IMR-90 (cell line): ENCODE measurements around the gene MGST2. TPM values are rescaled to one million over a fixed set of nuclear protein-coding genes. Genes with fewer than 3 reads are reported as not detected.
A peak's percentile ranks its signal among the peaks of the same experiment; 100 is the strongest.

Experiments
- ATAC-seq: fragments of 200-7000 bp; cut with Tn5 transposase; 2 replicates; pipeline ENCODE4 v1.9.1; 2020; ENCODE audit warnings: low read depth, mild to moderate bottlenecking, moderate library complexity
- BruUV-seq: library from RNA; stranded (reverse); fragments of 400-500 nt; replicated peaks from 2 replicates; lab custom pipeline; 2021; lab: Mats Ljungman, UMichigan
- CTCF ChIA-PET: fragments of 300-600 bp; formaldehyde crosslinking; extraction: SDS; loops from one replicate; lab custom pipeline; 2021; ENCODE audit warnings: antibody characterized with exemption; lab: Yijun Ruan, JAX
- POLR2A ChIA-PET: fragments of 300-600 bp; sonication (Branson Sonifier 250); formaldehyde crosslinking; loops from one replicate; lab custom pipeline; 2022; ENCODE audit warnings: antibody characterized with exemption; ENCODE audit not compliant: unreplicated experiment; lab: Charles Lee
- DNase-seq: peaks from one replicate; pipeline ENCODE4 v3.0.0; 2013
- H2AFZ ChIP-seq: replicated peaks from 2 replicates; pipeline ENCODE3; 2013; ENCODE audit warnings: low read length, mild to moderate bottlenecking; ENCODE audit not compliant: poor library complexity
- H2AK5ac ChIP-seq: 2 replicates; pipeline ENCODE4 v1.6.1; 2013; ENCODE audit warnings: low read depth, low read length, inconsistent platforms
- H2AK9ac ChIP-seq: replicated peaks from 2 replicates; pipeline ENCODE3; 2013; ENCODE audit warnings: mild to moderate bottlenecking, low read depth, low read length, moderate library complexity; ENCODE audit not compliant: poor library complexity
- H2BK120ac ChIP-seq: 2 replicates; pipeline ENCODE4 v1.6.1; 2013; ENCODE audit warnings: low read depth, low read length, inconsistent platforms
- H2BK15ac ChIP-seq: 3 replicates; pipeline ENCODE4 v1.6.1; 2013; ENCODE audit warnings: low read depth, low read length, inconsistent platforms
- H2BK20ac ChIP-seq: 2 replicates; pipeline ENCODE4 v1.6.1; 2013; ENCODE audit warnings: low read depth, mild to moderate bottlenecking, inconsistent platforms, low read length, moderate library complexity
- H2BK5ac ChIP-seq: 2 replicates; pipeline ENCODE4 v1.6.1; 2013; ENCODE audit warnings: mild to moderate bottlenecking, low read depth, low read length, inconsistent platforms; ENCODE audit not compliant: poor library complexity, severe bottlenecking
- H3K14ac ChIP-seq: replicated peaks from 2 replicates; pipeline ENCODE4 v1.6.1; 2013; ENCODE audit warnings: low read depth, low read length, inconsistent platforms
- H3K18ac ChIP-seq: 2 replicates; pipeline ENCODE4 v1.6.1; 2013; ENCODE audit warnings: low read depth, low read length, control low read depth
- H3K23ac ChIP-seq: 2 replicates; pipeline ENCODE4 v1.6.1; 2013; ENCODE audit warnings: low read depth, low read length, inconsistent platforms
- H3K27ac ChIP-seq: 2 replicates; pipeline ENCODE4 v1.5.1; 2013; ENCODE audit warnings: mild to moderate bottlenecking, control low read depth, low read length; ENCODE audit not compliant: insufficient read depth
- H3K27me3 ChIP-seq: 2 replicates; pipeline ENCODE4 v1.6.1; 2013; ENCODE audit warnings: low read length; ENCODE audit not compliant: control insufficient read depth, insufficient read depth
- H3K36me3 ChIP-seq: 2 replicates; pipeline ENCODE4 v1.6.1; 2013; ENCODE audit warnings: low read length, mixed read lengths; ENCODE audit not compliant: control insufficient read depth, insufficient read depth
- H3K4ac ChIP-seq: 2 replicates; pipeline ENCODE4 v1.6.1; 2013; ENCODE audit warnings: low read depth, low read length, inconsistent platforms
- H3K4me1 ChIP-seq: 2 replicates; pipeline ENCODE4 v1.6.1; 2013; ENCODE audit warnings: low read length, mixed read lengths; ENCODE audit not compliant: control insufficient read depth, insufficient read depth
- H3K4me2 ChIP-seq: 2 replicates; pipeline ENCODE4 v1.6.1; 2013; ENCODE audit warnings: low read depth, mild to moderate bottlenecking, control low read depth, low read length, moderate library complexity
- H3K4me3 ChIP-seq: 2 replicates; pipeline ENCODE4 v1.5.1; 2013; ENCODE audit warnings: low read depth, mild to moderate bottlenecking, control low read depth, low read length, moderate library complexity; ENCODE audit not compliant: insufficient read depth
- H3K56ac ChIP-seq: 2 replicates; pipeline ENCODE4 v1.6.1; 2013; ENCODE audit warnings: low read length, inconsistent platforms; ENCODE audit not compliant: insufficient read depth; ENCODE audit errors: extremely low read depth
- H3K79me1 ChIP-seq, 2 experiments: 2 replicates each; pipeline ENCODE4 v1.6.1; 2013; ENCODE audit warnings: low read length in 2 of 2, inconsistent platforms in 1 of 2, low read depth in 1 of 2
- H3K9ac ChIP-seq: 2 replicates; pipeline ENCODE4 v1.6.1; 2013; ENCODE audit warnings: low read depth, low read length, control low read depth
- H3K9me1 ChIP-seq: 2 replicates; pipeline ENCODE4 v1.6.1; 2013; ENCODE audit warnings: low read length, inconsistent platforms; ENCODE audit not compliant: insufficient read depth
- H3K9me3 ChIP-seq: 2 replicates; pipeline ENCODE4 v1.6.1; 2013; ENCODE audit warnings: low read length; ENCODE audit not compliant: control insufficient read depth, insufficient read depth
- H4K20me1 ChIP-seq: 2 replicates; pipeline ENCODE4 v1.6.1; 2013; ENCODE audit warnings: low read length, inconsistent platforms; ENCODE audit not compliant: insufficient read depth
- H4K5ac ChIP-seq: 2 replicates; pipeline ENCODE4 v1.6.1; 2013; ENCODE audit warnings: mild to moderate bottlenecking, low read depth, low read length, control low read depth
- H4K8ac ChIP-seq, 2 experiments: 2 replicates each; pipeline ENCODE4 v1.6.1; 2013; ENCODE audit warnings: low read depth in 2 of 2, low read length in 2 of 2, control low read depth in 1 of 2, inconsistent platforms in 1 of 2
- H4K91ac ChIP-seq: 2 replicates; pipeline ENCODE4 v1.6.1; 2013; ENCODE audit warnings: low read depth, low read length, inconsistent platforms; ENCODE audit not compliant: insufficient read depth
- CHD1 ChIP-seq: IDR thresholded peaks from 2 replicates; pipeline ENCODE4 v1.6.1; 2012; ENCODE audit warnings: low read depth, low read length, improper control_type of control experiment
- RFX5 ChIP-seq: IDR thresholded peaks from 2 replicates; pipeline ENCODE4 v1.8.0; 2012; ENCODE audit warnings: low read depth, mild to moderate bottlenecking, low read length, moderate library complexity
- WGBS, 2 experiments: methylation state at CpG; one replicate each; pipeline versions ENCODE4 v1.1.5 to v1.1.7; 2013; ENCODE audit warnings: missing lambda C conversion rate in 2 of 2; ENCODE audit not compliant: insufficient read length in 1 of 2; ENCODE audit errors: extremely low coverage in 2 of 2; 5-methylcytosine and 5-hydroxymethylcytosine counted together
- dilution Hi-C: fragments of 300-500 bp; cut with HindIII; formaldehyde crosslinking; loops from one replicate; pipeline ENCODE4 v1.14.3; 2018; ENCODE audit warnings: low sequenced_read_pairs; ENCODE audit not compliant: unreplicated experiment
- in situ Hi-C: fragments of 300-500 bp; cut with MboI; formaldehyde crosslinking; loops from 3 replicates; pipeline ENCODE4 v1.14.3; 2019; ENCODE audit warnings: low sequenced_read_pairs, inconsistent platforms, mixed read lengths
- intact Hi-C: fragments of 100-400 bp; cut with micrococcal nuclease; formaldehyde crosslinking; loops from 2 replicates; pipeline ENCODE4 v1.10.0; 2022
- polyA plus RNA-seq, 3 experiments: library from polyadenylated mRNA; depleted of rRNA; stranded (reverse); fragments of >200 nt; gene quantifications; 2 replicates each; pipeline ENCODE4 v1.2.3, GENCODE V29; 2012; ENCODE audit warnings: low replicate concordance in 1 of 3
- total RNA-seq: library from RNA; depleted of rRNA; stranded (reverse); fragments of >200 nt; gene quantifications from 2 replicates; pipeline ENCODE4 v1.2.3, GENCODE V29; 2012

MGST2 gene
- total and polyA plus RNA-seq, 2 of the 4 experiments (the other 2 are of a cell fraction), result 4.8 to 10.5 TPM

DNA sequence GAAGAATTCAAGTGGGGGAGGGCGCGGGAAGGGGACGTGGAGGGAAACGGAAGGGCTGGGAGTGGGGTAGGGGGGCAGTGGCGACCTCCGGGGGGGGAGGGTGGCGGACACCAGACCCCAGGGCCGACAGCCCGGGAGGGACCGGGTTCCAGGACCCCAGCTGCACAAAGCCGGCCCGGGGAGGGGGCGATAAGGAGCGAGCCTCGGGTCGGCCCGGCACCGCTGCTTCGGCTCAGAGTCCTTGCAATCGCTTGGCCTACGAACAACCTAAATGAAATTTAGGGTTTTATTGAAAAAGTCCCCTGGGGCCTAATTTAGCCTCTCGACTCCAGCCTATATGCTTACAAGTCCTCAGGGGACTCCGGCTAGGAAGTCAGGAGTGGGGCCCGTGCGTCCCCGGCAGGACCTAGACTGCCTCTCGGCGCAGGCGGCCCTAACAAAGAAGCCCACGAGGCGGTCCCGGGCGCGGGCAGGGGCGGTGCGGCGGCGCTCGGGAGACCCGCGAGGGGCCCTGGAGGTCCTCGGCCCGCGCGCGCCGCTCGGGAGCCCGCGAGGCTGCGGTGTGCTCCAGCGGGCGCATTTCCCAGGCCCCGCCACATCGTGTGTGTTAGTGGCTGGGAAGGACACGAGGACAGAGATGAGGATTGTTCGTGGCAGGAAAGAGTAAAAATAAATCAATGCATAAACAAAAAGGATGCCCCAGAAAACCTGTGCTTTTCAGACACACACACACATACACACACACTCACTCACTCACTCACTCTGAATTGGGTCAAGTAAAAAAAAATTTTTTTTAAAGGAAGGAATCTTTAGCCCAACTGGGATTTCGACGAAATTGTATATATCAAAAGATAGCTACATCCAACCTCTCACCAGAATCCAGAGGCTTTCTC lies 70.0 kb downstream of the MGST2 start:
- peak overlapping the region; percentile 15 for H3K27ac ChIP-seq
- H3K18ac ChIP-seq, result peak overlapping the region; percentile 44
- BruUV-seq, result no TSS peak
- TF ChIP-seq CHD1 (no peak), RFX5 (no peak)
- H3K14ac ChIP-seq, result 0 out of 2 replicates have a peak overlapping the region, but pooled peaks have one; percentile 86
- H3K9me1 ChIP-seq, result no peaks in the 10 kb centered on the region; the same call in 1 of the 2 replicates
- ATAC-seq, result no peak
- peak overlapping the region; percentile 53 to 68; a peak in 2 of 4 replicates for H4K8ac ChIP-seq
- DNase-seq, result no peak
- no peaks in the 10 kb centered on the region; the same call in 1 of the 2 replicates for H4K20me1 ChIP-seq
- H2AK5ac ChIP-seq, result 0 out of 2 replicates have a peak overlapping the region, but pooled peaks have one; percentile 57
- H3K79me1 ChIP-seq, result no peaks in the 10 kb centered on the region
- H4K91ac ChIP-seq, result no peak overlapping the region
- no peak overlapping the region for H2BK20ac ChIP-seq
- no peak overlapping the region for H3K23ac ChIP-seq
- H3K4ac ChIP-seq, result peak overlapping the region; percentile 77; the same call in 1 of the 2 replicates
- WGBS, 2 experiments, result 30% methylated on average over 26 of the region's 59 CpGs; no CpG with 5 or more reads in 1 of the 2 experiments
- dilution Hi-C loops, result no loop called here
- no peaks in the 10 kb centered on the region for H3K36me3 ChIP-seq
- no peak overlapping the region for H2BK15ac ChIP-seq
- no peaks in the 10 kb centered on the region for H3K27me3 ChIP-seq
- peak overlapping the region; percentile 57; the same call in 1 of the 2 replicates for H4K5ac ChIP-seq
- no peaks in the 10 kb centered on the region for H3K9me3 ChIP-seq
- no peak overlapping the region for H2BK120ac ChIP-seq
- in situ Hi-C loops, result loop anchor here (10.0 kb wide), 2 partner anchors 419 to 519 kb away; partner anchors contain the start of gene MAML3
- H2BK5ac ChIP-seq, result no peak overlapping the region
- CTCF ChIA-PET, result interaction anchor here (1.2 to 1.4 kb wide), 2 partner anchors 269 to 518 kb away, joined by 4 to 5 read pairs; no protein-coding TSS in a partner anchor
- H3K56ac ChIP-seq, result no peak overlapping the region
- no peak overlapping the region for H2AK9ac ChIP-seq
- peaks cover 10% of the 10 kb centered on the region for H3K4me1 ChIP-seq
- H3K4me3 ChIP-seq, result peak overlapping the region; percentile 52
- POLR2A ChIA-PET, result no interaction called here
- peak overlapping the region; percentile 93 for H3K4me2 ChIP-seq
- H2AFZ ChIP-seq, result peak overlapping the region; percentile 93
- H3K9ac ChIP-seq, result peak overlapping the region; percentile 75
- intact Hi-C loops, result loop anchor here (1.0 to 10.0 kb wide), 8 partner anchors 277 to 1109 kb away; no protein-coding TSS in a partner anchor
